Activated naive CD4-positive, alpha-beta T cell treated with anti-CD3 and anti-CD28 coated beads, Interleukin-2, amount 50 U/mL, for 16 hours (primary cell): ENCODE results near the gene APOBEC4.
"Not testable (repeated sequence)": the region's sequence is repeated elsewhere in the genome, so short reads cannot be mapped to it uniquely, and the experiment has no call there.

Source experiments
- DNase-seq: peaks from one replicate; pipeline ENCODE4 v3.0.0-alpha.2; 2020

Gene APOBEC4

DNA sequence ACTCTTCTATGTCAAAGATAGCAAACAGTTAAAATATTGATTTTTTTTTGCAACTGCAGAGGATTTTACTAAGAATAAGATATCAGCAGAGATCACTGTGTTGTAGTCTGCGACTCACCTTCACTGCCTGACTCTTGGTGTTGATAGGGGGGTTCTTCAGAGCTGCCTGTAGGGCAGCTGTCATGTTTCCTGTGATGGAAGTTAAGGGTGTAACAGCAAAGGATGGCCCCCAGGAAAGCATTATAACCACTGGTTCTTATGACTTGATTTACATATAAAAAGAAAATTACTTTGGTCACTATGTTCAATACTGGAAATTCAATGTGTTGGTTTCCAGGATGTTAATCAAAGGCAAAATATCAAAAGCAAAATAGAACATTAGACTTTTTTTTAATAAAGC lies 20.2 kb downstream of the APOBEC4 start:
- no peak for DNase-seq

DNA sequence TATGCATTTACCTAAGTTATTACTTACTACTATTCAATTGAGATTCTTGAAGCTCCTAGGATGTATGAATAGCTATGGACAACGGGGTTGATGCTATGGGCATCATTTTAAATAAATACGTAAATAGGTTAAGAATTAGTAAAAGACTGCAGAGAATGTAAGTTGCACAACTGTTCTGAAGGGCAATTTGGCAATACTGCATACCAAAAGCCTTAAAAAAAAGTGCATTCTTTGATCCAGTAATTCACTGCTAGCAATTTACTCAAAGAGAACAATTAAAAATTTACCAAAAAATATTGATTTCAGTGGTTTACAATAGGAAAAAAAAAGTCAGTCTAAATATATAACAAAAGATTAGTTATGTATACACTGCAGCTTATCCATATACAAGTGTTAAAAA lies 21.0 kb downstream of the APOBEC4 start:
- DNase-seq = no peak

DNA sequence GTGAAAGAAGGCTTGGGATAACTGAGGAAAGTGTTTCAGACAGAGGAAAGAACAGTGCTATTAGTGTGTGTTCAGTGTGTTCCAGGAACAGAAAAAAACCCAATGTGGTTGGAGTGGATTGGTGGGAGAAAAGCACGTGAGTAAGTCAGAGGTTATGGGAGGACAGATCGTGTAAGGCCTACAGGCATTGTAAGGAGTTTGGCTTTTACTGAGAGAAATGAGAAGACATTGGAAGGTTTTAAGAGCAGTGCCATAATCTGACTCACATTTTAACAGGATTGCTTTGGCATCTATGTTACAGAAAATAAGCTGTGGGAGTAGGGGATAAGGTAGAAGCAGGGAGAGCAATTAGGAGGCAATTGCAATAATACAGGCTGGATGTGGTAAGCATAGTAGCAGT lies 22.4 kb downstream of the APOBEC4 start:
- DNase-seq = no peak

DNA sequence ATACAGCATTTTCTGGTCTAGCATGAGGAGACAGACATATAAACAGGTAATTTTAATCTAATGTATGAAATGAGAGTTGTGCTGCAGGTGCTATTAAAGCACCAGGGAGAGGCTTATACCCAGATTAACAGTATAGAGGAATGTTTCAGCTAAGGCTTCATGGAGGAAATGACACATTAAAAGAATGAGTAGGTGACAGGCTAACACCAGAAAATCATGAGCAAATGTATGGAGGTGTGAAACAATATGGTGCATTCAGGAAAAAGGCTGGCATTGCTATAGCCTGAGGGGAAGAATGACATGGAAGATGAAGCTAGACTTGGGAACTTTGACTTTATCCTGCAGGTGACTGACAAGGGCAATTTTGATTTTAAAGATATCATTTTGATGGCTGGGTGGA lies 24.6 kb downstream of the APOBEC4 start:
- DNase-seq = no peak

DNA sequence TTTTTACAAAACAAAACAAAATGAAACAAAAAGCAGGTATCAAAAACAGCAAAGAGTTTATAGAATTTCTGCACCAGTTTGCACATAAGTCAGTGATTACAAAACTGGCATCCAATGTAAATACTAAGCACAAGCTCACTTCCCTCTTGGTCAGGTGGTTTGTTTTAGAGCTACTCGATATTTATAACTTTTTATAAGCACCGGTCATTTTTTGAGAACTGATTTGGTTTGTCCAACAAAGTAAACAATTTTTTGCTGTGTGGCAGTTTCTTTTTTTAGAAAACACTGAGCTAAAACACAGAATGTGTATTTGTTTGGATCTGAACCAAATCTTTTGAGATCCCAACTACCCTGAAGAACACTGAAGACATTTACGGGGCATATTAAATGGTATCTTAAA lies 26.9 kb downstream of the APOBEC4 start:
- not testable (repeated sequence) for DNase-seq

DNA sequence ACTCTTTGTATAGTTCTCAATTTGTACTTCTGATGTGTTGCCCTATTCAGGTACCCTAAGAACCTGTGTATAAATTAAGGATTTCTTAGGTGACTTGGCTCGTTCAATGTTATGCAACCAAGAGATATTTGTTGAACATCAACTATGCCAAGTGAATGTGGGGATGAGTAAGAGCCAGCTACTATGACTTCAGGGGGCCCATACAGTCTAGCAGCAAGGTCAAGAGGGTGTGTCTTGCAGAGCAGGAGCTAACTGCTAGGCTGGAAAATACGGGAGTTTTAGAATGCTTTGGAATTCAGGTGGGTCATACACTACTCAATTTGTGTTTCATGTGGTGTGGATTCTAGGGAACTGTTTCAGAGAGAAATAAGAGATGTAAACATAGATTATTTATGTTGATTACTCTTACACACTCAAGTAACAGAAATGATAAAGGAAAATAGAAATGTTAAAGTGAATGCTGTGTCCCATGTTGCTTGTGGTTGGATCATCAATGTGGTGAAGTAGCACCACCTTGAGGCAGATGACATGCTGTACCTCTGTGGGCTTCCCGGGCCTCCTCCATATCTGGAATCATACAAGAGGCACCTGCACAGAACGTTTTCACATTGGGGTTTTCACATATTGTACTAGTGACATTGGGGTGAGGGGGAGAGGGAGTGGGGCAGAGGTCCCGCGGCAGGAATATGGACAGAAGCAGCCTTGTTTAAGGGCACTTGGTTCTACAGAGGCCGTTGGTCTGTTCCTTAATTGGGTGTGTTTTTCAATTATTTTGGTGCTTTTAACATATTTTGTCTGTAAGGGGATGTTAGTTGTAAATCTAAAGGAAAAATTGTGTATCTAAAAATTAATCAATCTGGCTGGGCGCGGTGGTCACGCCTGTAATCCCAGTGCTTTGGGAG lies 30.0 kb downstream of the APOBEC4 start:
- peak; percentile 32 for DNase-seq

DNA sequence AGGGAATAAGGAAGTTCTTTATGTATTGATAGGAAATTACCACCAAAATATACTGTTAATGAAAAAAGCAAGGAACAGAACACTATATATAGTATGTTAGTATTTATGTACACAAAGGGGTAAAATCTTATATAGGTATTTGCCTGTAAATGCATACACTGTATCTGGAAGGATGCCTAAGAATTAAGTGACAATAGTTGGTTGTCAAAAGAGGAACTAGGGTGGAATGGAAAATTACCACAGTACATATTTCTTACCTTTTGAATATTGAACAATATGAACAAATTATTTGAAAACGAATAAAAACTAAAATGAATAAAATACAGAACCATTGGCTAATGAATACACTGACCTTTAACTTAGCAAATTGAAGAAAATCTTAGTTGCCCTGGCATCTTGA lies 31.1 kb downstream of the APOBEC4 start:
- DNase-seq = no peak

DNA sequence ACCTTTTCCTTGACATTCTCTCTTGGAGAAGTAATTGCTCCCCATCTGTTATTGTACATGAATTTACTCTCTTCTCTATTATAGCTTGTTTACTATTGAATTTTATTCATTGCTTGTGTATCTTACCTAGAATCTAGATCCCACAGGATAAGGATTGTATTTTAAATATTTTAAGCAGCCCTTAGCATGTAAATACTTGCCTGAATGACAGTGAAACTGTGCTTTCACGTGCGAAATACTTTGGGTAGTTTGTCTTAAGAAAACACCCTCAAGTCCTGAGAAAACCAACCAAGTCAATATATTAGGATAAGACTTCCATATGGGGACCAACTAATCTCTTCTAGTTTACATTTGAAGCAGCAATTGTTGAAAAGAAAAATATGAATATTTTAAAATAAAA lies 32.8 kb downstream of the APOBEC4 start:
- no peak for DNase-seq

DNA sequence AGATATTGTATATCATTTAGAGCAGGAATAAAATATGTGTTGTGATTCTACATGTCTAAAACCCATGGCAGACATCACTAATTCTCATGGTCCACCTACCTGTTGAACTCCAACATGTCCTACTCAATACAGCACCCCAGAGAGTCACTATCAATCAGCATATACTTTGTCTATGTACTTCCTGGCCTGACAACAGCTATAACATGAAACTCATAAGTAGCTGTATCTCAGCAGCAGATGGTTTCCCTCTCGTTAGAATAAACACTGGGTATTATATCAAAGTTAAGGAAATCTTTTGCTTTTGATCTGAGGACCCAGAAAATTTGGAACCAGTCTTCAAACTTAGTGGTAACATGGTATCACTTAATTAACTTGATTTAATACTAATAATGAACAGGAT lies 33.3 kb downstream of the APOBEC4 start:
- DNase-seq = no peak

DNA sequence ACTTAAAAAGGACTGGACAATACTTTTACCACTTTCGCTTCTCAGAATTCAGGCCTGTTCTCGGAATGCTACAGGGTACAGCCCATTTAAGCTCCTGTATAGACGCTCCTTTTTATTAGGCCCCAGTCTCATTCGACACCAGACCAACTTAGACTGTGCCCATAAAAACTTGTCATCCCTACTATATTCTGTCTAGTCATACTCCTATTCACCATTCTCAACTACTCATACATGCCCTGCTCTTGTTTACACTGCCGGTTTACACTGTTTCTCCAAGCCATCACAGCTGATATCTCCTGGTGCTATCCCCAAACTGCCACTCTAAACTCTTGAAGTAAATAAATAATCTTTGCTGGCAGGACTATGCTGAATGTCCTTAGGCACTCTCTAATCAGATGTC lies 34.9 kb downstream of the APOBEC4 start:
- not testable (repeated sequence) for DNase-seq

DNA sequence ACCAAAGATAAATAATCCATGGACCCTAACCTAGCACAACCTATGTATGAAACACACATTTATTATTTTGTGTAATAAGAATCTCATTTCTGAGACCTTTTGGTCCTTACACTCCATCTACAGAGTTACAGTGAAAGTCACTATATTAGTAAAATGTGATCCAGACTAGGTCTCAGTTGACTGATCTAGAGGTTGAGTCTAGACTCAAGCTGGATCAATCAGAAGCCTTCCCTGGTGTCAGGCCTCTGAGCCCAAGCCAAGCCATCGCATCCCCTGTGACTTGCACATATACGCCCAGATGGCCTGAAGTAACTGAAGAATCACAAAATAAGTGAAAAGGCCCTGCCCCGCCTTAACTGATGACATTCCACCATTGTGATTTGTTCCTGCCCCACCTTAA lies 40.1 kb downstream of the APOBEC4 start:
- DNase-seq = not testable (repeated sequence)

DNA sequence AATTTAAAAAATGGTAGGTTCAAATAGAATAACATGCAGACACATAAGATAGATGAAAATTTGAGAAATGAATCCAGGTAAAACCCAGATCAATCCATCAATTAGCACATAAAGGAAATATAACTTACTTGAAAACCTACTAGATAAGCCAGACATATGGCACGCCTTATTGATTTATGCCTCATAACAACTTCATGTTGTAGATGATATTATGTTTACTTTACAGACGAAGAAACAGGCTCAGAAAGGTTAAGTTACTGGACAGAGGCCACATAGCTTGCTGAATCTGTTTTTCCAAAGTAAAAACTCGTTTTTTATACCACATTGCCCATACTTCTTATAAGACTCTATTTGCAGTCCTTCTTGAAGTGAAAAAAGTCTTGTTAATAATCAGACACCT lies 40.7 kb downstream of the APOBEC4 start:
- DNase-seq = no peak

DNA sequence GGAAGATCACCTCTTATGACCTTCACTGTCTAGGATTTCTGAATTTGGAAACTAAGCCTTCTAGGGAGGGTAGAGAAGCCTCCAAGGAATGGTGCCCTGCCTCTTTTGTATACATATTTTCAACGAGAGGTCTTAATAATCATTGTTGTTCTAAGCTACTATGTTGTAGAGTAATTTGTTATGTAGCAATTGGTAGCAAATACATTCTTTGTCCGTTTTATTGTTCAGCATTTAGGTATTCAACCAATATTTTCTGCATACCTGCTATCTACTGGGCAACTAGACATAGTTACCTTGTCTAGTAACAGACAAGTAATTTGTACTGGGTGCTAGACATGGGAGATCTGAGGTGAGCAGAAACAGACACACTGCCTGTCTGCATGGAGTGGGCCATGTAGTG lies 42.1 kb downstream of the APOBEC4 start:
- no peak for DNase-seq

DNA sequence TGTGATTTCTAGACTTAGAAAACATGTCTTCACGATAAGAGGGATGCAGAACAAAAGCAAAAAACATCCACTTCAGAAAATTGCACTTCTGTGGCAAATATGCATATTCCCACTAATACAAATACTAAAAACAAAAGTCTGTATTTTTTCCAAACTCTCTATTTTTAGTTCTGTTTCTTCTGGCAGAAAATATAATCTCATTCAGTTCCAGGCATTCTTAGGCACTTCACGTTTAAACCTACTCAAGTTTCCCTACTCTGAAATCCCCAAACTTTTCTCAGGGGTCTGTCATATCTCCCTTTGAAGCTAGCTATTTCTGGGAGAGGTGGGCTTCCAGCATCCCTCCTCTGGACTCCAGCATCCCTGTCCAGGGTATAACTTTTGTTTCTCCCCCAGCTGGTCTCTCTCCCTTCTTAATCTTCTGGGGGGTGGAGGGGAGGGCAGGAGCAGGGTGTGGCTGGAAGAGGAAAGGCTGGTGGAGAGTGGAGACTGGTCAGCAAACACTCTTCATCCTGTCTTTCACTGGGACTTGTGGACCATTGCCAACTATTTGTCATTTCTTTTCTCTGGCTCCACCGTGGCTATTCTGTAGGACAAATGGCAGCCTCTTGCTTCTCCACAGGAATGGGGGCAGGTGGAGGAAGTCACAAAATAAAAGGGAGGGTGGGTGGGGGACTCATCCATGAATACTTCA lies 43.2 kb downstream of the APOBEC4 start:
- no peak for DNase-seq

DNA sequence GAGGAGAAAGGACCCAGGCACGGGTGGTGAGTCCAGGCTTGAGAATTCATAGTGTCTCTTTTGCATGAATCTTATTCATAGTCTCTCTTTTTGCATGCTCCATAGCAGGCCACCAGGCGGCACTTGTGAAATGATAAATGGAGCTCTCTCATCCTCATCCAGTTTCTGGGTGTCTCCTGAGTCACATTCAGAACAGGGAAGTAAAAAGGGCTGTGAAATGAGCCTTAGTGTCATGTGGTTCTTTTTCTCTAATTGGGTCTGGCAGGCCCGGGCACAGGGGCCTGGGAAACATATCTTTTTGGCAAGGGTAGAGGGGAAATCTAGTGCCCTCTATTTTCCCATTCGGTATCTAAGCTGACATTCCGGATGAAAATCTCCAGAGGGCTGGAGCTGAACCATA lies 43.8 kb downstream of the APOBEC4 start:
- DNase-seq = no peak

DNA sequence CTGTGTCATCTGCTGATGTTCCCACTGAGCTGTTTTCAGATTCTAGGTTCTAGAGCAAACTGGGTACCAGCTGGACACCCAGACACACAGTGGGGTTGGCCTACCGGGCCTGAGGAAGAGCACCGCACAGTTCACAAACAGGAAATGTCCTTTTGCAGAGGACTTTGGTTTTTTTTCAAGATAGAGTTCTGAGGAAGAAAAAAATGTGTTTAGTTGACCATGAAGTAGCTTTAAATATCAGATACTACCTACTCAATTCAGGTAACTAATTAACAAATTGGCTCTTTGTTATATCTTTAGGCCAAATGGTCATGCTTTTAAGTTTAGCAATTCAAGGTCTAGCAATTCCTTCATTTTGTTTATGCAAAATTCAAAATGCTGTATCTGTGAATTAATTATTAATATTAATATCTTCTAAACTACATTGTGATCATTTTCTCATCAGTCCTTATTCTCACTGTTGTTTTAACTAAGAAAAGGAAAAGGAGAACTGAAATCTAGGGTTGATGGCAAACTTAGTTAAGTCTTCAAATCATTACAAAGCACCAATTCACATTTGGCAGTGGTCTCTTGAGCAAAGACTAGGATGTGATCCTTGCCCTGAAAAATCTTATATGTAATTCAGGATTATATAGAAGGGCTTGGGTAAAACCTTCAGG lies 45.7 kb downstream of the APOBEC4 start:
- no peak for DNase-seq

DNA sequence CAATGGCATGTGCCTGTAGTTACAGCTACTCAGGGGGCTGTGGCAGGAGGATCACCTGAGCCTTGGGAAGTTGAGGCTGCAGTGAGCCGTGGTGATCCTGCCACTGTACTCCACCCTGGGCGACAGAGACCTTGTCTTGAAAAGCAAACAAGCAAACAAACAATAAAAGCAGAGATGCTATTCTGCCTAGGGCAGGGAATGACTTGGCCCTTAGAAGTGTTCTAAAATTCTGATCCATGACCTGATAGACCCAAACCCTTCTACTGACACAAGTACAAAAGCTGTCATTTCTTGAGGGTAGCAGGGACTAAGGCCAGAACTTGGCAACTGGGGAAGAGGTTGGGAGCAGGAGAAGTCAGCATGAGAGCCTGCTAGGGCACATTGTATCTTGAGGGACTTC lies 47.2 kb downstream of the APOBEC4 start:
- DNase-seq = no peak

DNA sequence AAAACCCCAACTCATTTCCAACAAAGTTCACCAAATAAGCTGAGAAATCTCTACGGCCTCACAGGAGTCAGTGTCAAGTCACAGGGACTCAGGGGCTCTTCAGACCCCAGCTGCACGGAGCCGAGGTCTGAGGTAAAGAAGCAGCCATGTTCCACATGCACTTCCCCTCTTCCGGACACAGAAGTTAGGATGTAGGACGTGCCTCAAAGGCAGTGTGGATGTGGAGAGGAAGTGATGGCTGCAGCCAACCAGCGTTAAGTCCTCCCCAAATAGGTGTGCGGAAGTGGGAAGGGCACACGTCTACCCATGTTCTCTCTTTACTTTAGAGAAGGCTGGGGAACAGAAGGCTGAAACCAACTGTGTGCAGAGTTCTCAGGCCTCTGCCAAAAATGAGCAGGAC lies 48.3 kb downstream of the APOBEC4 start:
- DNase-seq = no peak

DNA sequence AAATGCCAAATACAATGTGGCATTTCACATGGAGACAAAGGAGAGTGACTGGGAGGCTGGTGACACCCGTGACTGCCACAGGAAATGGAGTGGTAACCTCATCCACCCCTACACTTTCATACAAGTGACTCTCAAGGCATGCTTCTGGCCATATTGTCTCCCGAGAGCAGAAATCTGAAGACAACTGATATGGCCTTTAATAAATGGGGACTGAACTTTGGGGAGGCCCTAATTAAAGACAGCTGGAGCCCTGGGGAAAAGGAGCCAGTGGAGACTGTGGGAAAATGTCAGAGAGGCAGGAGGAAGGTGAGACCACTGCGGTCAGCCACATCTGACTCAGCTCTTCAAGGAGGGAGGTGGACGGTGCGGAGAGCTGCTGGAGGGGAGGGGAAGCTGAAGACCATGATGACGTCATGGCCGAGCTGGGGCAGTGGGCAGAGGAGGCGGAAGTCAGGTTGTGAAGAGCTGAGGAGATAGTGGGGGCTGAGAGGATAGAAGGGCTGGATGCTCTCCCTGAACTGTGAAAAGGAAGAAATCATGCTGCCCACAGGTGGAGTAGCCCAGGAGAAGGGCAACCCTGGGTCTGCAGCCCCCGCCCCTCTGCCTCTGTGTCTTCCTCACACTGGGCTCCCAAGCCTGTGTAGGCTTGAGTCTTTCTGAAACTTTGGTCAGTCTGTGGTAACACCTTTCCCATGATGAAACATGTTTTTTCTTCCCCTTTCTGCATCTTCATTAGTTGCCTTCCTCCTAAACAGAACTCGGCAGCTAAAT lies 48.9 kb downstream of the APOBEC4 start:
- no peak for DNase-seq

DNA sequence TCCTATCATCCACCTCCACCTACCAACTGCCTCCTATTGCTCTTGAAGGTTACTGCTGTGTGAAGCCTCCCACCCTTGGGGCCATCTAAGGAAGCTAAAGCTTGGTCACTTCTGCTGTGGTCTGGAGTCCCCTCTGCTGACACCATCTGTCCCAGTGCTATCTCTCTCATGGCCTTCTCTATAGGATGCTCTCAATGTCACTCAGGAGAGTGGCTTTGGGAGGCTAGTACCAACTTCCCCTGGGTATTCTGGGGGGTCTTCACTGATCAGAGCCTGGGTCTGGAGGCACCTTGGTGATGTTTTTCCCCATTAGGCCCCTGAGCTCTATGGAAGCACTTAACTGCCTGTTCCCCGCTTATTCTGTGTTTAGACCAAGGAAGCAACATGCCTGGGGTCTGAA lies 50.6 kb downstream of the APOBEC4 start:
- no peak for DNase-seq

DNA sequence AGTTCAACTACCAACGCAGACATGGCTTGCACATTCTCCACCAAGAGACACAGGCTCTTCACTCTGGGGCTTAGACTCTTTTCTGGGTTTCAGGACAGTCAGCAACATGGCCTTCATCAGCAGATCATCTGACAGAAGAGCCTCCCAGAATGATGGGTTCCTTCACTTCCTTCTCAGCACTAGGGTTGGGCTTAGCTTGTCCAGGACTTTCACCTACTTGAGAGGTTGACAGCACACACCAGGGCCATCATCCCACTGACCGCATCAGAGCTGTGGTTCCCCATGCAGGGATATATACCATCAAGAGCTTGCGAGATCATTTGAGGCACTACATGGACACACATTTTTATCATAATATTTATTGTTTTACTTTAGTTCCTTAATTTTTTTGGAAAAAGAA lies 52.5 kb downstream of the APOBEC4 start:
- DNase-seq = no peak

DNA sequence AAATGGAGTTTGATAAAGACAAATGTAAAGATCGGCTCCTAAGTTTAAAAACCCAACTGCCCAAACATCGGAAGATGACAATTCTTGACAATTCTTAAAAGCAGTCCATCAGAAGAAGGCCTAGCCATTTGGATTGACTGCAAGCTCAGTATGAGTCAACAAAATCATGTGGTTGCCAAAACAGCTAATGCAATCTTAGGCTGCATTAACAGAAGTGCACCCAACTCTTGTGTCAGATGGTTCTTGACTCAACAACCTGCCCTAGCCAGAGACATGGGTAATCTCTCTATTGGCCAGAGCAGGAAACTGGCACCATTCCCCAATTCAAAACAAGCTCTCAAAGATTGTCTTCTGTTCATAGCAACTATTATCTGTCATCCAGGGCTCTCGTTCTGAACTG lies 53.0 kb downstream of the APOBEC4 start:
- DNase-seq = no peak

DNA sequence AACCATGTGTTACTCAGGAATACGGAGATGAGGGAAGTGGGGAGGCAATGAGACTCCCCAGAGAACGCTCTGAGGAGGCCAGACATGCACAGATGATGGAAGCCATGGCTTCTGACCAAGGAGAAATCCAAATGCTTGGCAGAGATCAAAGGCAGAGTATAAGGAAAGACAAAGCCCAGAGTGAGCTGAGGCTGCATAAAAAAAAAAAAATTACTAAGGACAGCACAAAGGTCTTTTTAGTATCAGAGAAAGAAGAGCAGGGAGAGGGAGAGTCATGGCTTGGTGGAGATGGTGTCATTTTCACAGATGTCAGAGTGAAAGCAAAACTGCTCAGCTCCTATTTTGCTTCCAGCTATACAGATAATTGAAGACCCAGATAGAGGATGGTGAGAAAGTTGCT lies 54.7 kb downstream of the APOBEC4 start:
- DNase-seq = no peak
